Measurements from ENCODE around the gene UNC79.

UNC79 gene

GRCh38 chr14:93743270-93744060 lies 312.7 kb downstream of the UNC79 start:
- Histone ChIP-seq H3K27ac (replicated peaks) (no peak overlapping the region), H3K27me3 (ENCODE audit: insufficient read depth, poor library complexity, severe bottlenecking) (peaks cover 2% of the 10 kb centered on the region), H3K4me3 (replicated peaks; ENCODE audit: insufficient read depth, low read length) (no peak overlapping the region)
- no peak for DNase-seq (ENCODE audit: low read depth in 1 of 2, low spot score in 1 of 2)
- no peak for TF ChIP-seq SPI1 (IDR thresholded peaks at IDR 0.05; ENCODE audit: borderline replicate concordance, low read depth)
- TF ChIP-seq GABPA (IDR thresholded peaks at IDR 0.05; ENCODE audit: low read depth) = no peak
- no peak for TF ChIP-seq REST (IDR thresholded peaks at IDR 0.05; ENCODE audit: insufficient replicate concordance, low read depth)
- no peak for TF ChIP-seq CTCF (IDR thresholded peaks at IDR 0.05; ENCODE audit: insufficient read depth, low read length)
- TF ChIP-seq POLR2AphosphoS5 (IDR thresholded peaks at IDR 0.05; ENCODE audit: low read depth) = no peak

- no peak overlapping the region for H3K27ac ChIP-seq (replicated peaks)
- H3K4me3 ChIP-seq (replicated peaks; ENCODE audit: insufficient read depth, low read length) = no peak overlapping the region
- TF ChIP-seq REST (IDR thresholded peaks at IDR 0.05; ENCODE audit: insufficient replicate concordance, low read depth) (no peak), GABPA (IDR thresholded peaks at IDR 0.05; ENCODE audit: low read depth) (no peak), CTCF (IDR thresholded peaks at IDR 0.05; ENCODE audit: insufficient read depth, low read length) (no peak), POLR2AphosphoS5 (IDR thresholded peaks at IDR 0.05; ENCODE audit: low read depth) (no peak), SPI1 (IDR thresholded peaks at IDR 0.05; ENCODE audit: borderline replicate concordance, low read depth) (no peak)
- DNase-seq (ENCODE audit: low read depth in 1 of 2, low spot score in 1 of 2) = no peak
- H3K27me3 ChIP-seq (ENCODE audit: insufficient read depth, poor library complexity, severe bottlenecking) = no peaks in the 10 kb centered on the region
Observed at GRCh38 chr14:93744176-93744575, 313.4 kb downstream of the UNC79 start.

- no peak overlapping the region for H3K27ac ChIP-seq (replicated peaks)
- no peak for TF ChIP-seq CTCF (IDR thresholded peaks at IDR 0.05; ENCODE audit: insufficient read depth, low read length)
- no peak for TF ChIP-seq REST (IDR thresholded peaks at IDR 0.05; ENCODE audit: insufficient replicate concordance, low read depth)
- TF ChIP-seq GABPA (IDR thresholded peaks at IDR 0.05; ENCODE audit: low read depth) = no peak
- no peak for DNase-seq (ENCODE audit: low read depth in 1 of 2, low spot score in 1 of 2)
- no peaks in the 10 kb centered on the region for H3K27me3 ChIP-seq (ENCODE audit: insufficient read depth, poor library complexity, severe bottlenecking)
- H3K4me3 ChIP-seq (replicated peaks; ENCODE audit: insufficient read depth, low read length) = no peak overlapping the region
Observed at GRCh38 chr14:93744876-93745275, 314.1 kb downstream of the UNC79 start.
